K562 (cell line): ENCODE measurements around the gene CPED1. TPM values are rescaled to one million over a fixed set of nuclear protein-coding genes. Genes with fewer than 3 reads are reported as not detected.

Experiments
- ATAC-seq: fragments of 200-7000 bp; cut with Tn5 transposase; 3 replicates; pipeline ENCODE4 v1.9.1; 2020; ENCODE audit warnings: moderate library complexity
- BruUV-seq: library from RNA; stranded (reverse); fragments of 400-500 nt; replicated peaks from 2 replicates; lab custom pipeline; 2021; lab: Mats Ljungman, UMichigan
- CTCF ChIA-PET: fragments of 300-600 bp; formaldehyde crosslinking; extraction: SDS; loops from one replicate; lab custom pipeline; 2021; ENCODE audit warnings: low intra/inter-chr PET ratio; lab: Yijun Ruan, JAX
- POLR2A ChIA-PET: fragments of 300-600, 350-650 bp; sonication (Branson Sonifier 250); formaldehyde crosslinking; extraction: SDS; loops from one replicate; lab custom pipeline; 2021; ENCODE audit warnings: antibody characterized with exemption, inconsistent platforms; lab: Yijun Ruan, JAX
- DNase-seq, 4 experiments: peaks; one replicate each; pipeline versions ENCODE4 v3.0.0 to v3.0.0-alpha.2; 2011 to 2018; ENCODE audit warnings: low spot score in 3 of 4, mixed read lengths in 3 of 4; ENCODE audit errors: extremely low read depth in 1 of 4
- FAIRE-seq: peaks from 2 replicates; lab custom pipeline; 2011; peaks lifted over from hg19 to GRCh38; lab: Jason Lieb, UNC
- H2AFZ ChIP-seq: 2 replicates; pipeline ENCODE4 v1.6.0; 2011; ENCODE audit warnings: low read depth, low read length, control low read depth, inconsistent platforms
- H3K27ac ChIP-seq: fragments of 200-600 bp; 3 replicates; pipeline ENCODE4 v1.8.0; 2011; ENCODE audit warnings: low read depth, mild to moderate bottlenecking, control low read depth, inconsistent platforms, low read length, moderate library complexity, mixed read lengths; ENCODE audit errors: extremely low read depth
- H3K27me3 ChIP-seq, 2 experiments: fragments of 300-600 bp in 1 of 2; 2 replicates in 1 of 2; 3 replicates in 1 of 2; pipeline versions ENCODE4 v1.6.0 to v1.8.0; 2011; ENCODE audit warnings: inconsistent platforms in 2 of 2, low read length in 2 of 2, mild to moderate bottlenecking in 1 of 2, mixed read lengths in 1 of 2, moderate library complexity in 1 of 2; ENCODE audit not compliant: control insufficient read depth in 2 of 2, insufficient read depth in 2 of 2
- H3K36me3 ChIP-seq: fragments of 300-600 bp; 3 replicates; pipeline ENCODE4 v1.8.0; 2011; ENCODE audit warnings: mild to moderate bottlenecking, low read length, inconsistent platforms; ENCODE audit not compliant: control insufficient read depth, insufficient read depth
- H3K4me1 ChIP-seq, 2 experiments: fragments of 200-600 bp in 1 of 2; replicated peaks in 1 of 2; 2 replicates in 1 of 2; 3 replicates in 1 of 2; pipeline versions ENCODE4 v1.5.1 to v1.8.0; 2011; ENCODE audit warnings: inconsistent platforms in 2 of 2, low read length in 2 of 2, mild to moderate bottlenecking in 1 of 2, mixed read lengths in 1 of 2, moderate library complexity in 1 of 2; ENCODE audit not compliant: control insufficient read depth in 2 of 2, insufficient read depth in 2 of 2
- H3K4me2 ChIP-seq: 2 replicates; pipeline ENCODE4 v1.6.1; 2011; ENCODE audit warnings: low read length, control low read depth, inconsistent platforms, mixed read lengths; ENCODE audit not compliant: insufficient read depth
- H3K4me3 ChIP-seq: fragments of 200-600 bp; sonication (generic), shearing (Covaris generic); 2 replicates; pipeline ENCODE4 v1.5.1; 2016; ENCODE audit warnings: control low read depth, inconsistent platforms
- H3K79me2 ChIP-seq: fragments of 200-600 bp; 3 replicates; pipeline ENCODE4 v1.8.0; 2011; ENCODE audit warnings: low read length, inconsistent platforms; ENCODE audit not compliant: control insufficient read depth, insufficient read depth
- H3K9ac ChIP-seq, 2 experiments: 2 replicates each; pipeline versions ENCODE4 v1.6.0 to v1.6.1; 2011; ENCODE audit warnings: low read depth in 2 of 2, low read length in 2 of 2, control low read depth in 1 of 2, inconsistent platforms in 1 of 2, mild to moderate bottlenecking in 1 of 2, mixed read lengths in 1 of 2; ENCODE audit not compliant: insufficient read depth in 1 of 2
- H3K9me1 ChIP-seq: one replicate; pipeline ENCODE4 v1.6.0; 2011; ENCODE audit warnings: inconsistent platforms, mild to moderate bottlenecking, low read length, moderate library complexity; ENCODE audit not compliant: control insufficient read depth, insufficient read depth
- H3K9me3 ChIP-seq: replicated peaks from 2 replicates; pipeline ENCODE4 v1.5.1; 2011; ENCODE audit warnings: low read depth, low read length, inconsistent platforms; ENCODE audit not compliant: control insufficient read depth, insufficient read depth
- H4K20me1 ChIP-seq: replicated peaks from 2 replicates; pipeline ENCODE4 v1.6.1; 2011; ENCODE audit warnings: low read length, inconsistent platforms, mixed read lengths; ENCODE audit not compliant: control insufficient read depth, insufficient read depth
- CBX3 ChIP-seq, 2 experiments: IDR thresholded peaks; 1 replicate in 1 of 2; 2 replicates in 1 of 2; pipeline ENCODE4 v1.6.1; 2012; ENCODE audit warnings: inconsistent platforms in 2 of 2, low read length in 2 of 2, borderline replicate concordance in 1 of 2, control low read depth in 1 of 2
- CLOCK ChIP-seq: fragments of 250-450 bp; sonication (Bioruptor Pico); IDR thresholded peaks from 2 replicates; pipeline ENCODE4 v1.4.0; 2020; ENCODE audit warnings: mild to moderate bottlenecking, moderate library complexity, borderline replicate concordance
- KAT7 ChIP-seq: sonication (generic); formaldehyde crosslinking; IDR thresholded peaks from 2 replicates; pipeline ENCODE4 v1.8.0; 2022; ENCODE audit warnings: missing genetic modification reagents, mild to moderate bottlenecking, borderline replicate concordance
- MAFK ChIP-seq: IDR thresholded peaks from 2 replicates; pipeline ENCODE4 v1.6.1; 2011; ENCODE audit warnings: low read length, improper control_type of control experiment
- MITF ChIP-seq: IDR thresholded peaks from 2 replicates; pipeline ENCODE4 v1.6.1; 2014; ENCODE audit warnings: antibody characterized with exemption
- PBX2 ChIP-seq, 2 experiments: IDR thresholded peaks in 1 of 2; conservative IDR thresholded peaks in 1 of 2; 2 replicates each; pipeline ENCODE4 v1.6.1; 2016; ENCODE audit warnings: low read depth in 2 of 2, mild to moderate bottlenecking in 1 of 2, missing compliant biosample characterization in 1 of 2, missing genetic modification characterization in 1 of 2, moderate library complexity in 1 of 2
- RNF2 ChIP-seq: sonication (generic); IDR thresholded peaks from 2 replicates; pipeline ENCODE4 v1.6.1; 2016
- SMC3 ChIP-seq: conservative IDR thresholded peaks from 2 replicates; pipeline ENCODE4 v1.6.1; 2011; ENCODE audit warnings: low read depth, low read length, improper control_type of control experiment; ENCODE audit not compliant: insufficient read depth
- TEAD1 ChIP-seq, 2 experiments: fragments of 450-650 bp in 1 of 2; sonication (generic) in 1 of 2; formaldehyde crosslinking; IDR thresholded peaks; 2 replicates each; pipeline versions ENCODE4 v1.4.0 to v1.8.0; 2020 to 2022; ENCODE audit warnings: mild to moderate bottlenecking in 2 of 2, missing genetic modification reagents in 1 of 2
- ZNF766 ChIP-seq: fragments of 200-800 bp; sonication (Bioruptor generic); conservative IDR thresholded peaks from 2 replicates; pipeline ENCODE4 v1.6.1; 2016; ENCODE audit warnings: missing genetic modification characterization, missing compliant biosample characterization
- WGBS: fragments of 100-300 bp; shearing (Covaris generic); methylation state at CpG from one replicate; pipeline ENCODE4 v1.1.6; 2016; ENCODE audit warnings: low coverage, mixed read lengths; ENCODE audit not compliant: insufficient coverage; ENCODE audit errors: missing lambda C conversion rate; 5-methylcytosine and 5-hydroxymethylcytosine counted together
- in situ Hi-C: fragments of 300-500 bp; cut with MboI; formaldehyde crosslinking; loops from 4 replicates; pipeline ENCODE4 v1.15.0; 2018; ENCODE audit warnings: inconsistent platforms, mixed read lengths
- intact Hi-C: fragments of 100-400 bp; cut with micrococcal nuclease; formaldehyde crosslinking; loops from 2 replicates; pipeline ENCODE4 v1.14.2; 2022
- polyA plus RNA-seq, 8 experiments: library from polyadenylated mRNA; depleted of rRNA in 4 of 8; stranded (reverse) in 5 of 8; unstranded in 3 of 8; fragments of >200 nt; fragmentation: Nextera tagmentation in 2 of 8; fragmentation: Illumina TruSeq in 1 of 8; extraction: Ambion mirVana in 2 of 8; extraction: Trizol in 1 of 8; gene quantifications; 2 replicates each; pipeline versions ENCODE4 v1.2.1 to v1.2.3, GENCODE V29; 2011 to 2014; ENCODE audit warnings: inconsistent platforms in 1 of 8, missing spikeins in 1 of 8
- total RNA-seq, 7 experiments: library from RNA; depleted of rRNA in 6 of 7; stranded (reverse); fragments of >200 nt in 6 of 7; fragmentation: Illumina TruSeq in 2 of 7; extraction: Trizol in 2 of 7; gene quantifications; 2 replicates each; pipeline versions ENCODE4 v1.2.1 to v1.2.3, GENCODE V29; 2011 to 2021; ENCODE audit warnings: low replicate concordance in 1 of 7

The CPED1 gene
- total and polyA plus RNA-seq, 9 of the 15 experiments (the other 6 are each of a cell fraction or from before 2014, with no cell fraction given): 195 to 393 (median 290) TPM

- Histone ChIP-seq H3K9ac (peak overlapping the region; percentile 85 to 87), H3K4me3 (peak overlapping the region; percentile 63), H3K79me2 (peaks cover 53% of the 10 kb centered on the region), H3K4me2 (peak overlapping the region; percentile 92), H3K9me3 (no peaks in the 10 kb centered on the region), H3K27me3 (no peaks in the 10 kb centered on the region), H4K20me1 (no peaks in the 10 kb centered on the region), H3K9me1 (no peaks in the 10 kb centered on the region), H3K27ac (peak overlapping the region; percentile 78), H3K4me1 (peaks cover 9 to 32% of the 10 kb centered on the region in 2 experiments), H3K36me3 (peaks cover 23% of the 10 kb centered on the region), H2AFZ (peak overlapping the region; percentile 62)
- FAIRE-seq (peak; percentile 92), ATAC-seq (peak; percentile 73), DNase-seq (peak; percentile 94 to 100 (median 94))
- POLR2A ChIA-PET: interaction anchor here (0.6 to 5.0 kb wide), 13 partner anchors 9 to 114 kb away, joined by 3 to 56 read pairs (median 3); partner anchors contain the start of gene ING3
- WGBS: under 1% methylated on average over 12 of the region's 12 CpGs
- intact Hi-C loops (loop anchor here (1.0 to 10.0 kb wide), 8 partner anchors 38 to 557 kb away; partner anchors contain the start of genes FAM3C and ING3), in situ Hi-C loops (no loop called here)
- CTCF ChIA-PET: interaction anchor here (1.0 to 8.5 kb wide), 5 partner anchors 59 to 182 kb away, joined by 3 to 129 read pairs (median 3); no protein-coding TSS in a partner anchor
- no TSS peak for BruUV-seq
- TF ChIP-seq MITF (peak; percentile 42; the same call in 1 of the 2 replicates), CBX3 (IDR thresholded peaks at IDR 0.05; ENCODE audit: borderline replicate concordance in 1 of 2, low read length in 2 of 2) (peak in 1 of 2 experiments; percentile 67; a peak in 1 of 3 replicates), SMC3 (peak; percentile 87), ZNF766 (peak; percentile 74), RNF2 (peak; percentile 51; the same call in 1 of the 2 replicates), MAFK (peak; percentile 23; the same call in 1 of the 2 replicates), PBX2 (CRISPR knock-in tag; IDR thresholded peaks at IDR 0.05; ENCODE audit: low read depth) (no peak), PBX2 (tag; conservative IDR thresholded peaks at IDR 0.05; ENCODE audit: low read depth) (no peak; the same call in 1 of the 2 replicates), CLOCK (CRISPR knock-in tag) (no peak; the same call in 1 of the 2 replicates), TEAD1 (CRISPR knock-in tag; IDR thresholded peaks at IDR 0.05) (0 out of 4 replicates have a peak, but pooled peaks of 1 of the 2 experiments have one; percentile 20), KAT7 (CRISPR knock-in tag) (0 out of 2 replicates have a peak, but pooled peaks have one; percentile 27)
Observed at GRCh38 chr7:120987683-120988590, 574 bp upstream of the CPED1 start.
